Colon (tissue), 2 donors: Measurements from ENCODE around the gene OR10A4.
"Not testable (repeated sequence)": the region's sequence is repeated elsewhere in the genome, so short reads cannot be mapped to it uniquely, and the experiment has no call there.

Experiments
- FAIRE-seq: peaks from 2 replicates; lab custom pipeline; 2012; peaks lifted over from hg19 to GRCh38; lab: Jason Lieb, UNC
- donor health status: control.
- donor health status: control.

OR10A4 gene

GRCh38 chr11:6898911-6899310 is 22.5 kb downstream of the OR10A4 start:
- FAIRE-seq: no peak

- FAIRE-seq: no peak
Observed at GRCh38 chr11:6900327-6900999, 24.0 kb downstream of the OR10A4 start.

- FAIRE-seq: not testable (repeated sequence)
Observed at GRCh38 chr11:6904804-6905203, 28.4 kb downstream of the OR10A4 start.

- FAIRE-seq: no peak
Observed at GRCh38 chr11:6911378-6911777, 35.0 kb downstream of the OR10A4 start.

- FAIRE-seq: no peak
Observed at GRCh38 chr11:6911948-6912347, 35.5 kb downstream of the OR10A4 start.

GRCh38 chr11:6919698-6920097 is 43.3 kb downstream of the OR10A4 start:
- FAIRE-seq: no peak

GRCh38 chr11:6920702-6921101 is 44.3 kb downstream of the OR10A4 start, which contains the start of gene OR2D3:
Gene OR2D3, plus strand, starts transcription at chr11:6921002. Its CDS starts 0 bp downstream, at chr11:6921002.
- FAIRE-seq: no peak

GRCh38 chr11:6925007-6925577 is 48.7 kb downstream of the OR10A4 start:
- FAIRE-seq: no peak

GRCh38 chr11:6925636-6926207 is 49.3 kb downstream of the OR10A4 start:
- FAIRE-seq: no peak

- no peak for FAIRE-seq
Observed at GRCh38 chr11:6926208-6927029, 50.0 kb downstream of the OR10A4 start, which contains the start of gene ZNF215. Gene ZNF215, plus strand, starts transcription at chr11:6926426. Its CDS starts 5,847 bp downstream, at chr11:6932273.

- no peak for FAIRE-seq
Observed at GRCh38 chr11:6927030-6927617, 50.7 kb downstream of the OR10A4 start.
